Measurements from ENCODE around the gene GRID1. TPM values are rescaled to one million over a fixed set of nuclear protein-coding genes. Genes with fewer than 3 reads are reported as not detected.

GRID1 gene
- total RNA-seq, 1 experiment from 2014 or later: 5.6 TPM

DNA sequence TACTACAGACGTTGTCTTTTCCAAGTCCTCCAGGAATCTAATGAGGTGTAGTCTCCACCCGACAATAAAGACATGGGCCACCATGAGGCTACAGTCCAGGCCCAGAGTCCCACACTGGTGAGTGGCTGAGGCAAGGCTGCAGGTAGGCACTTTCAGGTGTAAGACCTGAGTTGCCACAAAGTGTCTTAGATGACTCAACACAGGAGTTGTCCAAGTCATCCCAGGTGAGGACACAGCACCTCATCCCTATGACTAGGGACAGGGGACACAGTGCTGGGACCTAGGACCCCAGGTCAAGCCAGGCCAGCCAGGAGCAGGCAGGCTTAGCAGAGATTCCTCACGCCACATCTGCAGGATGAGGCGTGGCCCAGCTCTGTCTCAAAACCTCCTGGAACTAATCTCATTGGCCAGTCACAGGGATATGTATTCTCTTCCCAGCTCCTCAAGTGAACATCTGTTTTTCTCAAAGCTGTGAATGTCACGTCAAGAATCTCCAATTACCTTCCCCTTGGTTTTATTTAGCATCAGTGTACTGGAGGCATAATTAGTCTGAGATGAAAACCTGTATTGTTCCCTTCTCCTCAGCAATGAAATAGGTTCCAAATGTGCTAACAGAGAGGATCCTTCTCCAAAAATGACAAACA is 254.6 kb downstream of the GRID1 start:
- ATAC-seq (no peak), DNase-seq (ENCODE audit: low read depth, low spot score) (no peak)
- intact Hi-C loops (cut with micrococcal nuclease): no loop called here
- no peaks in the 10 kb centered on the region for H3K4me1 ChIP-seq (ENCODE audit: control insufficient read depth in 1 of 2, insufficient read depth in 2 of 2, low read length in 2 of 2)
- no peaks in the 10 kb centered on the region for H4K20me1 ChIP-seq (ENCODE audit: insufficient read depth)
- no peak overlapping the region for H3K4me3 ChIP-seq (replicated peaks in 1 of 2; ENCODE audit: low read depth in 1 of 2, low read length in 2 of 2)
- H3K4me2 ChIP-seq (ENCODE audit: low read length): no peak overlapping the region
- POLR2A ChIA-PET: no interaction called here
- no peak overlapping the region for H3K9ac ChIP-seq (ENCODE audit: low read length)
- H3K36me3 ChIP-seq (ENCODE audit: control insufficient read depth in 1 of 2, insufficient read depth in 2 of 2, low read length in 2 of 2): no peaks in the 10 kb centered on the region
- no peaks in the 10 kb centered on the region for H3K79me2 ChIP-seq (ENCODE audit: insufficient read depth, low read length)
- H3K9me3 ChIP-seq (ENCODE audit: control insufficient read depth in 1 of 2, insufficient read depth in 1 of 2, low read depth in 1 of 2, low read length in 2 of 2): no peaks in the 10 kb centered on the region
- H2AFZ ChIP-seq (ENCODE audit: low read depth, low read length, poor library complexity, severe bottlenecking): no peak overlapping the region
- TF ChIP-seq ZFX (IDR thresholded peaks at IDR 0.05) (no peak), POLR2A (IDR thresholded peaks at IDR 0.05; ENCODE audit: borderline replicate concordance, extremely low read depth, insufficient read depth, insufficient read length) (no peak), EZH2 (IDR thresholded peaks at IDR 0.05) (no peak), ZNF274 (IDR thresholded peaks at IDR 0.05; ENCODE audit: low read depth, low read length) (no peak), ATF3 (IDR thresholded peaks at IDR 0.05) (no peak), FOSL1 (IDR thresholded peaks at IDR 0.05; ENCODE audit: low read depth) (no peak), JUND (IDR thresholded peaks at IDR 0.05) (no peak), EGR1 (IDR thresholded peaks at IDR 0.05; ENCODE audit: low read depth) (no peak), TCF7L2 (IDR thresholded peaks at IDR 0.05; ENCODE audit: borderline replicate concordance, extremely low read depth, insufficient read depth, insufficient read length) (no peak), MAX (IDR thresholded peaks at IDR 0.05) (no peak), RAD21 (IDR thresholded peaks at IDR 0.05; ENCODE audit: low read depth) (no peak), ZBTB33 (IDR thresholded peaks at IDR 0.05; ENCODE audit: extremely low read depth, insufficient replicate concordance, low read length) (no peak), CBX3 (IDR thresholded peaks at IDR 0.05; ENCODE audit: low read depth) (no peak)
- RAD21 ChIA-PET (ENCODE audit: low non-redundant PET in 1 of 2, low total read pairs in 2 of 2, uncharacterized antibody in 2 of 2, unreplicated experiment in 2 of 2): no interaction called here
- no TSS peak for BruUV-seq (replicated peaks)
- CTCF ChIA-PET: no interaction called here
- no peak overlapping the region for H3K27ac ChIP-seq (ENCODE audit: low read depth, low read length)
- H3K27me3 ChIP-seq (ENCODE audit: insufficient read depth, low read length): no peaks in the 10 kb centered on the region
- H3K9me2 ChIP-seq (ENCODE audit: insufficient read depth): no peaks in the 10 kb centered on the region

Measured in HCT116 (cell line).